ENCODE measurements around the gene ATP13A1.

DNA sequence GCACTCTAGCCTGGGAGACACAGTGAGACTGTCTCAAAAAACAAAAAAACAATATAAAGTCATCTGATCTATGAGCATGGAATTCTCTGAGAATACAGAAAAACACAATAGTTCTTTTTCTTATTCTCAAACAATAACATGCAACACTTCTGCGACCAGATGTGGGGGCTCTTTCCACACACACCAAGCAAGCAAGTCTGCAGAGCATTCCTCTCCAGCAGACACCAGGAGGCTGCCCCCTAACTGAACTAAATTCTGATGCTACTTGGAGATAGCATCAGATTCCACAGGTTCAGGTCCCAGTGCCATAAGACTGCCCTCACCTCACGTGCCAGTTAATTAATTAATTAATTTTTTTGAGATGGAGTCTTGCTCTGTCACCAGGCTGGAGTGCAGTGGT lies 32.9 kb upstream of the ATP13A1 start:
- no peak for TF ChIP-seq POLR2A (IDR thresholded peaks at IDR 0.05)
- TF ChIP-seq, protein P1, sequence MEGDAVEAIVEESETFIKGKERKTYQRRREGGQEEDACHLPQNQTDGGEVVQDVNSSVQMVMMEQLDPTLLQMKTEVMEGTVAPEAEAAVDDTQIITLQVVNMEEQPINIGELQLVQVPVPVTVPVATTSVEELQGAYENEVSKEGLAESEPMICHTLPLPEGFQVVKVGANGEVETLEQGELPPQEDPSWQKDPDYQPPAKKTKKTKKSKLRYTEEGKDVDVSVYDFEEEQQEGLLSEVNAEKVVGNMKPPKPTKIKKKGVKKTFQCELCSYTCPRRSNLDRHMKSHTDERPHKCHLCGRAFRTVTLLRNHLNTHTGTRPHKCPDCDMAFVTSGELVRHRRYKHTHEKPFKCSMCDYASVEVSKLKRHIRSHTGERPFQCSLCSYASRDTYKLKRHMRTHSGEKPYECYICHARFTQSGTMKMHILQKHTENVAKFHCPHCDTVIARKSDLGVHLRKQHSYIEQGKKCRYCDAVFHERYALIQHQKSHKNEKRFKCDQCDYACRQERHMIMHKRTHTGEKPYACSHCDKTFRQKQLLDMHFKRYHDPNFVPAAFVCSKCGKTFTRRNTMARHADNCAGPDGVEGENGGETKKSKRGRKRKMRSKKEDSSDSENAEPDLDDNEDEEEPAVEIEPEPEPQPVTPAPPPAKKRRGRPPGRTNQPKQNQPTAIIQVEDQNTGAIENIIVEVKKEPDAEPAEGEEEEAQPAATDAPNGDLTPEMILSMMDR (IDR thresholded peaks at IDR 0.05), result no peak
